Esophagus squamous epithelium (tissue), 5 donors: Measurements from ENCODE around the gene MORN1. TPM values are rescaled to one million over a fixed set of nuclear protein-coding genes. Genes with fewer than 3 reads are reported as not detected.

Experiments
- DNase-seq: peaks from one replicate; lab custom pipeline; 2025; lab: John Stamatoyannopoulos, UW
- H3K27ac ChIP-seq, 4 donors: fragments of 200-600 bp; sonication (generic); one replicate each; pipeline ENCODE4 v1.5.1; 2016 to 2019; ENCODE audit warnings: mild to moderate bottlenecking in 1 of 4
- H3K27me3 ChIP-seq, 4 donors: fragments of 200-600 bp; sonication (generic); 1 replicate in 3 of 4; 2 replicates in 1 of 4; pipeline versions ENCODE4 v1.5.1 to v1.6.0; 2017 to 2021; ENCODE audit warnings: antibody characterized with exemption in 1 of 4
- H3K36me3 ChIP-seq, 3 donors: fragments of 200-600 bp; sonication (generic); one replicate each; pipeline ENCODE4 v1.5.1; 2016 to 2019
- H3K4me1 ChIP-seq, 3 donors: fragments of 200-600 bp; sonication (generic); one replicate each; pipeline ENCODE4 v1.5.1; 2017 to 2019
- H3K4me3 ChIP-seq, 4 donors: fragments of 200-600 bp; sonication (generic); 1 replicate in 3 of 4; 2 replicates in 1 of 4; pipeline ENCODE4 v1.5.1; 2016 to 2019; ENCODE audit warnings: mild to moderate bottlenecking in 2 of 4, moderate library complexity in 1 of 4
- H3K9me3 ChIP-seq, 3 donors: fragments of 200-600 bp; sonication (generic); one replicate each; pipeline ENCODE4 v1.5.1; 2016 to 2019
- POLR2A ChIP-seq, 4 donors: fragments of 450-650 bp; IDR thresholded peaks; one replicate each; pipeline ENCODE4 v1.6.1; 2017; ENCODE audit warnings: antibody characterized with exemption in 4 of 4, mild to moderate bottlenecking in 4 of 4, moderate library complexity in 3 of 4
- WGBS, 2 donors: methylation state at CpG; one replicate each; pipeline ENCODE4 v1.1.5; 2018; 5-methylcytosine and 5-hydroxymethylcytosine counted together
- intact Hi-C: fragments of 100-400 bp; cut with DNase I; formaldehyde crosslinking; loops from one replicate; pipeline ENCODE4 v1.15.0; 2022
- total RNA-seq, 4 donors: library from RNA; depleted of rRNA; stranded (reverse); fragments of >200 nt; gene quantifications; one replicate each; pipeline ENCODE4 v1.1.0, GENCODE V29; 2016
- TF ChIP-seq, protein P1 (sequence below), 6 experiments: fragments of 450-650 bp in 4 of 6; fragments of 200-600 bp in 2 of 6; sonication (generic) in 2 of 6; IDR thresholded peaks; one replicate each; pipeline ENCODE4 v1.5.1; 2016 to 2019; ENCODE audit warnings: antibody characterized with exemption in 6 of 6, mild to moderate bottlenecking in 4 of 6, moderate library complexity in 4 of 6
- donor health status: DM: yes; HTN: yes; CAD: no.

Gene MORN1
- total RNA-seq, 4 donors from 2014 or later = 6.7 to 10.8 (median 7.0) TPM

- H3K4me1 ChIP-seq = peaks cover 13 to 45% (median 19%) of the 10 kb centered on the region in 3 donors
- 46 to 80% methylated on average over 4 to 8 of the region's 21 CpGs for WGBS, 2 donors
- TF ChIP-seq, protein P1, sequence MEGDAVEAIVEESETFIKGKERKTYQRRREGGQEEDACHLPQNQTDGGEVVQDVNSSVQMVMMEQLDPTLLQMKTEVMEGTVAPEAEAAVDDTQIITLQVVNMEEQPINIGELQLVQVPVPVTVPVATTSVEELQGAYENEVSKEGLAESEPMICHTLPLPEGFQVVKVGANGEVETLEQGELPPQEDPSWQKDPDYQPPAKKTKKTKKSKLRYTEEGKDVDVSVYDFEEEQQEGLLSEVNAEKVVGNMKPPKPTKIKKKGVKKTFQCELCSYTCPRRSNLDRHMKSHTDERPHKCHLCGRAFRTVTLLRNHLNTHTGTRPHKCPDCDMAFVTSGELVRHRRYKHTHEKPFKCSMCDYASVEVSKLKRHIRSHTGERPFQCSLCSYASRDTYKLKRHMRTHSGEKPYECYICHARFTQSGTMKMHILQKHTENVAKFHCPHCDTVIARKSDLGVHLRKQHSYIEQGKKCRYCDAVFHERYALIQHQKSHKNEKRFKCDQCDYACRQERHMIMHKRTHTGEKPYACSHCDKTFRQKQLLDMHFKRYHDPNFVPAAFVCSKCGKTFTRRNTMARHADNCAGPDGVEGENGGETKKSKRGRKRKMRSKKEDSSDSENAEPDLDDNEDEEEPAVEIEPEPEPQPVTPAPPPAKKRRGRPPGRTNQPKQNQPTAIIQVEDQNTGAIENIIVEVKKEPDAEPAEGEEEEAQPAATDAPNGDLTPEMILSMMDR (IDR thresholded peaks at IDR 0.05) = no peak
- no peak for TF ChIP-seq POLR2A (IDR thresholded peaks at IDR 0.05)
- no peak for DNase-seq
- intact Hi-C loops = no loop called here
- peaks cover 0 to 70% (median 0%) of the 10 kb centered on the region in 4 donors for H3K27me3 ChIP-seq
- H3K27ac ChIP-seq = no peak overlapping the region
- H3K36me3 ChIP-seq = no peaks in the 10 kb centered on the region
- no peaks in the 10 kb centered on the region for H3K9me3 ChIP-seq
- H3K4me3 ChIP-seq = no peak overlapping the region
These were observed 64.8 kb downstream of the MORN1 start for GRCh38 chr1:2326524-2326923.

GRCh38 chr1:2324553-2325366, 66.6 kb downstream of the MORN1 start:
- Histone ChIP-seq H3K36me3 (no peaks in the 10 kb centered on the region), H3K9me3 (no peaks in the 10 kb centered on the region), H3K27me3 (peaks cover 0 to 76% (median 0%) of the 10 kb centered on the region in 4 donors), H3K27ac (no peak overlapping the region), H3K4me1 (peaks cover 21 to 45% (median 28%) of the 10 kb centered on the region in 3 donors), H3K4me3 (no peak overlapping the region)
- intact Hi-C loops = no loop called here
- no peak for DNase-seq
- TF ChIP-seq POLR2A (IDR thresholded peaks at IDR 0.05) = no peak
- TF ChIP-seq, protein P1 (IDR thresholded peaks at IDR 0.05) = no peak
- 91 to 92% methylated on average over 5 to 14 of the region's 18 CpGs for whole genome bisulfite sequencing, 2 donors

GRCh38 chr1:2323451-2323974, 67.8 kb downstream of the MORN1 start:
- DNase-seq = no peak
- Histone ChIP-seq H3K4me1 (peaks cover 21 to 57% (median 28%) of the 10 kb centered on the region in 3 donors), H3K36me3 (no peaks in the 10 kb centered on the region), H3K27ac (no peak overlapping the region), H3K27me3 (peaks cover 0 to 73% (median 0%) of the 10 kb centered on the region in 4 donors), H3K4me3 (no peak overlapping the region), H3K9me3 (no peaks in the 10 kb centered on the region)
- WGBS, 2 donors = 80% methylated on average over 1 of the region's 16 CpGs
- intact Hi-C loops = no loop called here
- TF ChIP-seq, protein P1 (IDR thresholded peaks at IDR 0.05) = no peak
- no peak for TF ChIP-seq POLR2A (IDR thresholded peaks at IDR 0.05)

DNA sequence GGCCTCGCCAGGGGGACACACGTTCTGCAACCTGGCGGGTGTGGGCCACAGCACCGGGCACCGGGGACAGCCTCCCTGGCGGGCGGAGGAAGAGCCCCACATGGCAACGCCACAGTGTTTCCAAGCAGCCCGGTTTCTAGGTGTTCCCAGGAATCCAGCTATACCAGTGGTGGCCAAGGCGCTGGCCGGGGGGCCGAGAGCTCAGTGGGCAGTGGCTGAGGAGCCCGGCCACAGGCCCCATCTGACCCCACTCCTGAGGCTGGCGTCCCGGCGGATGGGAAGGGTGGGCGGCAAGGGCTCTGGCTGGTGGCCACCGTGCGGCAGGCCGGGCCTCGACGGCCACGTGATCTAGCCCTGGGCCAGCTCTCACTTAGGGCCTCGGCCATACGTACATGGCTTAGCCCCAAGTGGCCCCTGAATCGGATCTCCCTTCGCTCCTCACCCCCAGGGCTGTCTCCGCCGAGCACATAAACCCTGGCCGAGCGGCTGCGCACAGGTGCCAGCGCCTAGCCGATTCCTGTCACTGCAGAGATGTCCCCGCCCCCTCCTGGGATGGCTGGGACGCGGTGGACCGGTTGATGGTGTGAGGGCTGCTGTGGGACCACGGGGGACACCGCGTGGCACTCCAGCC, 68.7 kb downstream of the MORN1 start:
- Histone ChIP-seq H3K27ac (peak overlapping the region; percentile 34 to 77 (median 71)), H3K4me1 (peaks cover 21 to 65% (median 28%) of the 10 kb centered on the region in 3 donors), H3K27me3 (peaks cover 0 to 70% (median 0%) of the 10 kb centered on the region in 4 donors), H3K36me3 (no peaks in the 10 kb centered on the region), H3K9me3 (no peaks in the 10 kb centered on the region), H3K4me3 (peak overlapping the region in 3 of 4 donors; percentile 7 to 39 (median 23))
- TF ChIP-seq, protein P1 (IDR thresholded peaks at IDR 0.05) = no peak
- no peak for TF ChIP-seq POLR2A (IDR thresholded peaks at IDR 0.05)
- DNase-seq = no peak
- intact Hi-C loops = no loop called here
- 38 to 64% methylated on average over 5 to 13 of the region's 41 CpGs for WGBS, 2 donors
